ENCODE measurements around the gene NFIX.
A peak's percentile ranks its signal among the peaks of the same experiment; 100 is the strongest.

NFIX gene

DNA sequence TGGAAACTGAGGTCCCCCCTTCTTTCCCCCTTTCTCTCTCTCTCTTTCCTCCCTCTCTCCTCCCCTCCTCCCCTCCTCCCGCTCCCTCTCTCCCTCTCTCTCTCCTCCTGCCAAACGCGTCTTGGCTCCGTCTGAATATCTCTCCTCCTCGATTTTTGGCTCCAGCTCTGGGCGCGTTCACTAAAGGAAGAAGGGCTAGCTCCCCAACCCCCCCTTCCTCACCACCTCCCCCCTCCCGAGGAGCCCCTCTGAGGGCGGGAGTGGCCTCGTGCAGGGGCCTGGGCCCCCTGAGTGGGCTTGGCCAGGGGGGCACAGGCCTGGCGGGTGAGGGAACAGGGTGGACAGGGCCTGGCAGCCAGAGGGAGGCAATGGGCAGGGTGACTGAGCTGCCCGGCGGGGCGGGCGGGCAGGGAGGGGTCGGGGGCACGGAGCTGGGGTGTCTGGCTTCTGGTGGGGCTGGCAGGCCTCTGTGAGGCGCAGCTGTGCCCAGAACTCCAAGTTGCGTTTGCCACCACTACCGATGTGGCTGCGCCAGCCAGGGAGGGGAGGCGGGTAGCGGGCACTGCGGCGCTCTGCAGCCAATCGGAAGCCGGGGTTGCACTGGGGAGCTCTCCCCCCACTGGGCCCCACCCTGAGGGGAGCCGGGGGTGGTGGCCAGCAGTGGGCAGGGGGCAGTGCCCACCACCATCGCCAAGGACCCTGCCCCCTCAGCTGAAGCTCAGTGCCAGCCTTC is 7.1 kb downstream of the NFIX start:
- H3K9me3 ChIP-seq (ENCODE audit: insufficient read depth, low read depth, low read length): no peaks in the 10 kb centered on the region
- H3K9ac ChIP-seq (ENCODE audit: low read depth, low read length): no peak overlapping the region
- peaks cover 97% of the 10 kb centered on the region for H3K27me3 ChIP-seq (ENCODE audit: insufficient read depth, low read length)
- WGBS: 76% methylated on average over 29 of the region's 29 CpGs
- H3K4me3 ChIP-seq (ENCODE audit: low read length): no peak overlapping the region
- no peak overlapping the region for H3K27ac ChIP-seq (ENCODE audit: low read depth, low read length)
- H3K4me1 ChIP-seq (ENCODE audit: insufficient read depth, low read length): no peaks in the 10 kb centered on the region
- H3K36me3 ChIP-seq (ENCODE audit: insufficient read depth, low read length): no peaks in the 10 kb centered on the region

GRCh38 chr19:13003081-13003480 is 7.8 kb downstream of the NFIX start:
- H3K9ac ChIP-seq (ENCODE audit: low read depth, low read length): no peak overlapping the region
- peaks cover 97% of the 10 kb centered on the region for H3K27me3 ChIP-seq (ENCODE audit: insufficient read depth, low read length)
- H3K4me3 ChIP-seq (ENCODE audit: low read length): no peak overlapping the region
- H3K4me1 ChIP-seq (ENCODE audit: insufficient read depth, low read length): no peaks in the 10 kb centered on the region
- no peaks in the 10 kb centered on the region for H3K9me3 ChIP-seq (ENCODE audit: insufficient read depth, low read depth, low read length)
- WGBS: 91% methylated on average over 13 of the region's 15 CpGs
- H3K27ac ChIP-seq (ENCODE audit: low read depth, low read length): no peak overlapping the region
- H3K36me3 ChIP-seq (ENCODE audit: insufficient read depth, low read length): no peaks in the 10 kb centered on the region

DNA sequence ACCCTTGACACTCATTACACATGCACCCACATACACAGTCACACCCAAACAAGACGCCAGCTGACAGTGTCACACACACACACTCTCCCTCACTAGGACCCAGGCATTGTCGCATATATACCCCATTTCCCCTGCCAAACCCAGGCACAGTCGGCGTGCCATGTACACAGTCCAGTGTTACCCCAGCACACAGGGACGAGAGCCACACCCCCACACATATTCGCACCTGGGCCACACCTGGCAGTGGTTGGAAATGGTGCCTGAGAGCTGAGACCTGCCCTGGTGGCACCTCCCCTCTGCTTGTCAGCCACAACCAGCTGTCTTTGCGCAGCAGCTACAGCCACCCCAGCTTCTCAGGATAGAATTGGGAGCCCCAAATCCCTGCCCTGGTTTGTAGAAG is 9.0 kb downstream of the NFIX start:
- H3K4me1 ChIP-seq (ENCODE audit: insufficient read depth, low read length): no peaks in the 10 kb centered on the region
- no peaks in the 10 kb centered on the region for H3K36me3 ChIP-seq (ENCODE audit: insufficient read depth, low read length)
- no peak overlapping the region for H3K9ac ChIP-seq (ENCODE audit: low read depth, low read length)
- no peaks in the 10 kb centered on the region for H3K9me3 ChIP-seq (ENCODE audit: insufficient read depth, low read depth, low read length)
- peaks cover 99% of the 10 kb centered on the region for H3K27me3 ChIP-seq (ENCODE audit: insufficient read depth, low read length)
- 83% methylated on average over 7 of the region's 7 CpGs for WGBS
- H3K4me3 ChIP-seq (ENCODE audit: low read length): no peak overlapping the region
- H3K27ac ChIP-seq (ENCODE audit: low read depth, low read length): no peak overlapping the region

- Histone ChIP-seq H3K27me3 (ENCODE audit: insufficient read depth, low read length) (peaks cover 99% of the 10 kb centered on the region), H3K36me3 (ENCODE audit: insufficient read depth, low read length) (no peaks in the 10 kb centered on the region), H3K27ac (ENCODE audit: low read depth, low read length) (no peak overlapping the region), H3K4me3 (ENCODE audit: low read length) (no peak overlapping the region), H3K4me1 (ENCODE audit: insufficient read depth, low read length) (no peaks in the 10 kb centered on the region), H3K9ac (ENCODE audit: low read depth, low read length) (no peak overlapping the region), H3K9me3 (ENCODE audit: insufficient read depth, low read depth, low read length) (no peaks in the 10 kb centered on the region)
- WGBS: 80% methylated on average over 4 of the region's 4 CpGs
These were observed 10.0 kb downstream of the NFIX start for GRCh38 chr19:13005253-13005652.

- no peaks in the 10 kb centered on the region for H3K36me3 ChIP-seq (ENCODE audit: insufficient read depth, low read length)
- H3K4me1 ChIP-seq (ENCODE audit: insufficient read depth, low read length): no peaks in the 10 kb centered on the region
- H3K4me3 ChIP-seq (ENCODE audit: low read length): no peak overlapping the region
- WGBS: 73% methylated on average over 12 of the region's 12 CpGs
- H3K27ac ChIP-seq (ENCODE audit: low read depth, low read length): no peak overlapping the region
- no peak overlapping the region for H3K9ac ChIP-seq (ENCODE audit: low read depth, low read length)
- H3K9me3 ChIP-seq (ENCODE audit: insufficient read depth, low read depth, low read length): no peaks in the 10 kb centered on the region
- H3K27me3 ChIP-seq (ENCODE audit: insufficient read depth, low read length): peaks cover 99% of the 10 kb centered on the region
These were observed 10.6 kb downstream of the NFIX start for GRCh38 chr19:13005861-13006370.

DNA sequence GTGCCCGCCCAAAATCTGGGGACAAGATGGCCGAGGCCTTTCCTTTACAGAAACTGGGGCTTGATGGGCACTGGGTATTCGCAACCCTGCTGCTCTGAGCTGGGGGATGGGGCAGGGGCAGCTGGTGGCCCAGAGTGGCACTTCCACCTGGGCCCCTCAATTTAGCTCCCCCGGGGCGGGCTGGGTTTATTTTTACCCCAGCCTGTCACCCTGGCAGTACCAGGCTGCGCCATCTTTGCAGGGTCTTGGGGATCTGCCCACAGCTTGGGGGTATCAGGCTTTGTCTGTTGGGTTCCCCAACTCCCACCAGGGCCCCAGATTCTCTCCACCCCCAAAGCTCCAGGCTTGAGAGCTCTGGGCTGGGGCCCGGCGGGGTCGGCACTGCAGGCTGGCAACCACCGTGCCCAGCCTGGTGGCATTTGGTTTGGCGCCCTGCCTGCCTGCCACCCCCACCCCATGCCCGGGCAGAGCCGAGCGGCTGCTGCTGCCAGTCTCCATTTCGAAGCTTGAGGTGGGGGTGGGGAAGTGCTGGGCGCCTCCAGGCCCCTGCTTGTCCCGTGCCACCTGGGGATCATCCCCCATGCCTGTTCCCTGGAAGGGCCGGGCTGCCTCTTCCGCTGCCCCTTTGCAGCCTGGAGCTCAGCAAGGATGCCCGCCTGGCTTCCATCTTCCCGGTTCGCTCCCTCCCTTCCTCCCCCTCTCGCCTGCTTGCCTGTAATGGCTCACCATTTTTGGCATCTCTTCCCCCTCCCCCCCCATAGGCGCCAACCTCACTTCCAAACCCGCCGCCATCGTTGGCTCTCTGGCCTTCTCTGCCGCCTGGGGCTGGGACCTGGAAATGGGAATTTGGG is 11.4 kb downstream of the NFIX start:
- no peak overlapping the region for H3K4me3 ChIP-seq (ENCODE audit: low read length)
- H3K27me3 ChIP-seq (ENCODE audit: insufficient read depth, low read length): peaks cover 99% of the 10 kb centered on the region
- H3K4me1 ChIP-seq (ENCODE audit: insufficient read depth, low read length): no peaks in the 10 kb centered on the region
- 79% methylated on average over 28 of the region's 28 CpGs for WGBS
- H3K9me3 ChIP-seq (ENCODE audit: insufficient read depth, low read depth, low read length): no peaks in the 10 kb centered on the region
- no peak overlapping the region for H3K9ac ChIP-seq (ENCODE audit: low read depth, low read length)
- H3K27ac ChIP-seq (ENCODE audit: low read depth, low read length): no peak overlapping the region
- H3K36me3 ChIP-seq (ENCODE audit: insufficient read depth, low read length): no peaks in the 10 kb centered on the region

- Histone ChIP-seq H3K4me3 (ENCODE audit: low read length) (no peak overlapping the region), H3K27ac (ENCODE audit: low read depth, low read length) (no peak overlapping the region)
- WGBS: 79% methylated on average over 17 of the region's 17 CpGs
These were observed 12.2 kb downstream of the NFIX start for GRCh38 chr19:13007292-13008045.

GRCh38 chr19:13008926-13009787 is 13.9 kb downstream of the NFIX start:
- Histone ChIP-seq H3K27ac (ENCODE audit: low read depth, low read length) (no peak overlapping the region), H3K4me1 (ENCODE audit: insufficient read depth, low read length) (peaks cover 14% of the 10 kb centered on the region), H3K9ac (ENCODE audit: low read depth, low read length) (no peak overlapping the region), H3K9me3 (ENCODE audit: insufficient read depth, low read depth, low read length) (peaks cover 5% of the 10 kb centered on the region; the same call in 1 of the 2 replicates), H3K27me3 (ENCODE audit: insufficient read depth, low read length) (peaks cover 100% of the 10 kb centered on the region), H3K4me3 (ENCODE audit: low read length) (no peak overlapping the region), H3K36me3 (ENCODE audit: insufficient read depth, low read length) (no peaks in the 10 kb centered on the region)
- WGBS: 68% methylated on average over 28 of the region's 28 CpGs

More at GRCh38 chr19:13007292-13008045, 12.2 kb downstream of the NFIX start:
- peaks cover 100% of the 10 kb centered on the region for H3K27me3 ChIP-seq (ENCODE audit: insufficient read depth, low read length)
- no peaks in the 10 kb centered on the region for H3K4me1 ChIP-seq (ENCODE audit: insufficient read depth, low read length)
- H3K9me3 ChIP-seq (ENCODE audit: insufficient read depth, low read depth, low read length): peaks cover 5% of the 10 kb centered on the region; the same call in 1 of the 2 replicates
- no peak overlapping the region for H3K9ac ChIP-seq (ENCODE audit: low read depth, low read length)
- H3K36me3 ChIP-seq (ENCODE audit: insufficient read depth, low read length): no peaks in the 10 kb centered on the region

GRCh38 chr19:13010038-13010991 is 15.0 kb downstream of the NFIX start:
- no peaks in the 10 kb centered on the region for H3K36me3 ChIP-seq (ENCODE audit: insufficient read depth, low read length)
- no peak overlapping the region for H3K27ac ChIP-seq (ENCODE audit: low read depth, low read length)

More at GRCh38 chr19:13010038-13010991, 15.0 kb downstream of the NFIX start:
- 2% methylated on average over 60 of the region's 62 CpGs for WGBS
- H3K27me3 ChIP-seq (ENCODE audit: insufficient read depth, low read length): peaks cover 100% of the 10 kb centered on the region
- peak overlapping the region; percentile 14; the same call in 1 of the 2 replicates for H3K4me3 ChIP-seq (ENCODE audit: low read length)
- no peak overlapping the region for H3K9ac ChIP-seq (ENCODE audit: low read depth, low read length)
- H3K4me1 ChIP-seq (ENCODE audit: insufficient read depth, low read length): peaks cover 14% of the 10 kb centered on the region
- H3K9me3 ChIP-seq (ENCODE audit: insufficient read depth, low read depth, low read length): peaks cover 5% of the 10 kb centered on the region; the same call in 1 of the 2 replicates

All from HUES64 (cell line).